ENCODE data around the gene ERGIC1. TPM values are rescaled to one million over a fixed set of nuclear protein-coding genes. Genes with fewer than 3 reads are reported as not detected.

The ERGIC1 gene
- total and polyA plus RNA-seq, 10 of the 15 experiments (the other 5 are each of a cell fraction or from before 2014, with no cell fraction given) = 8.8 to 104 (median 76.3) TPM

- TF ChIP-seq SP1 (IDR thresholded peaks at IDR 0.05; ENCODE audit: low read depth, low read length) = no peak
- no peak for TF ChIP-seq KAT2A (conservative IDR thresholded peaks at IDR 0.05; ENCODE audit: control insufficient read depth, low read depth, low read length)
- TF ChIP-seq WRNIP1 (IDR thresholded peaks at IDR 0.05; ENCODE audit: borderline replicate concordance, low read depth, low read length) = no peak
- TF ChIP-seq MEF2B (IDR thresholded peaks at IDR 0.05; ENCODE audit: partially characterized antibody, poor library complexity, severe bottlenecking) = no peak
- no peak for TF ChIP-seq MTA3 (IDR thresholded peaks at IDR 0.05; ENCODE audit: borderline replicate concordance, low read length)
- no peak for TF ChIP-seq IKZF2 (IDR thresholded peaks at IDR 0.05)
- TF ChIP-seq REST (IDR thresholded peaks at IDR 0.05; ENCODE audit: low read depth, low read length) = no peak
- TF ChIP-seq TAF1 (IDR thresholded peaks at IDR 0.05; ENCODE audit: borderline replicate concordance, low read depth, low read length) = no peak
- TF ChIP-seq ZNF274 (IDR thresholded peaks at IDR 0.05; ENCODE audit: insufficient read depth, insufficient read length) = no peak
- no peak for TF ChIP-seq SPI1 (IDR thresholded peaks at IDR 0.05; ENCODE audit: borderline replicate concordance, insufficient read depth, low read depth, low read length)
- TF ChIP-seq ZNF622 (IDR thresholded peaks at IDR 0.05) = no peak
- TF ChIP-seq ZNF592 (IDR thresholded peaks at IDR 0.05) = no peak
- TF ChIP-seq YBX1 (IDR thresholded peaks at IDR 0.05) = no peak
These were observed 6.2 kb upstream of the ERGIC1 start (continued) for GRCh38 chr5:172827841-172828240.
